ENCODE data around the gene SLC22A16.

DNA sequence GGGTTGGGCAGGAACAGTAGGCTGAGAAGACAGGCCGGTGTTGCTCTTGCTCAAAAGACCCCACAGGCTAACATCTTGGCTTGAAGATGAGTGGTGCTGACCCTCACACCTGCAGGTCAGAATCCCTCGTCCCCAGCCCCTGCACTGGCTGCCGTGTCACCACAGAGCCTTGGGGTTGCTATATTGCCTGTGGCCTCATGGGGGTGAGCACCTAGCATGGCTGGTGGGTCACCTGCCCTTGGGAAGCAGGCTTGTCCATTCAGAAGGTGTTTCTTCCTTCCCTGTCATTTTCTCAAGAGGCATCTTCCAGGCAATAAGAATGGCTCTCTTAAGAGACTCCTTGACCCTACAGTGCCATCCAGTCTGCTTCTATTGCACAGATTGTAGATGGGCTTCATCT lies 7.7 kb downstream of the SLC22A16 start:
- TF ChIP-seq POLR2A (IDR thresholded peaks at IDR 0.05): no peak
- TF ChIP-seq, protein P1, sequence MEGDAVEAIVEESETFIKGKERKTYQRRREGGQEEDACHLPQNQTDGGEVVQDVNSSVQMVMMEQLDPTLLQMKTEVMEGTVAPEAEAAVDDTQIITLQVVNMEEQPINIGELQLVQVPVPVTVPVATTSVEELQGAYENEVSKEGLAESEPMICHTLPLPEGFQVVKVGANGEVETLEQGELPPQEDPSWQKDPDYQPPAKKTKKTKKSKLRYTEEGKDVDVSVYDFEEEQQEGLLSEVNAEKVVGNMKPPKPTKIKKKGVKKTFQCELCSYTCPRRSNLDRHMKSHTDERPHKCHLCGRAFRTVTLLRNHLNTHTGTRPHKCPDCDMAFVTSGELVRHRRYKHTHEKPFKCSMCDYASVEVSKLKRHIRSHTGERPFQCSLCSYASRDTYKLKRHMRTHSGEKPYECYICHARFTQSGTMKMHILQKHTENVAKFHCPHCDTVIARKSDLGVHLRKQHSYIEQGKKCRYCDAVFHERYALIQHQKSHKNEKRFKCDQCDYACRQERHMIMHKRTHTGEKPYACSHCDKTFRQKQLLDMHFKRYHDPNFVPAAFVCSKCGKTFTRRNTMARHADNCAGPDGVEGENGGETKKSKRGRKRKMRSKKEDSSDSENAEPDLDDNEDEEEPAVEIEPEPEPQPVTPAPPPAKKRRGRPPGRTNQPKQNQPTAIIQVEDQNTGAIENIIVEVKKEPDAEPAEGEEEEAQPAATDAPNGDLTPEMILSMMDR (IDR thresholded peaks at IDR 0.05): no peak
